Coronary artery (tissue), 2 donors: Measurements from ENCODE around the gene PHACTR4.
A peak's percentile ranks its signal among the peaks of the same experiment; 100 is the strongest.
"Not testable (repeated sequence)": the region's sequence is repeated elsewhere in the genome, so short reads cannot be mapped to it uniquely, and the experiment has no call there.

Source experiments
- DNase-seq: peaks from one replicate; pipeline ENCODE4 v3.0.0-alpha.2; 2017; ENCODE audit warnings: low spot score
- H3K27ac ChIP-seq, 2 donors: fragments of 200-600 bp; sonication (generic); one replicate each; pipeline ENCODE4 v1.5.1; 2016 to 2019
- H3K4me3 ChIP-seq: fragments of 200-600 bp; sonication (generic); 2 replicates; pipeline ENCODE4 v1.5.1; 2016; ENCODE audit warnings: mild to moderate bottlenecking, moderate library complexity
- CTCF ChIP-seq: fragments of 200-600 bp; sonication (generic); IDR thresholded peaks from one replicate; pipeline ENCODE4 v1.5.1; 2019; ENCODE audit warnings: antibody characterized with exemption

PHACTR4 gene

GRCh38 chr1:28354121-28354520 lies 15.4 kb upstream of the PHACTR4 start:
- Histone ChIP-seq H3K27ac (no peak overlapping the region), H3K4me3 (no peak overlapping the region)
- no peak for DNase-seq
- TF ChIP-seq CTCF = no peak

GRCh38 chr1:28358716-28359115 lies 10.8 kb upstream of the PHACTR4 start:
- no peak overlapping the region for H3K4me3 ChIP-seq
- H3K27ac ChIP-seq = no peak overlapping the region
- TF ChIP-seq CTCF = no peak
- DNase-seq = no peak

- no peak overlapping the region for H3K27ac ChIP-seq
- peak; percentile 61 for TF ChIP-seq CTCF
- no peak for DNase-seq
- no peak overlapping the region for H3K4me3 ChIP-seq
These were observed 9.8 kb upstream of the PHACTR4 start for GRCh38 chr1:28359592-28360239.

- no peak for DNase-seq
- H3K27ac ChIP-seq = no peak overlapping the region
These were observed 4.7 kb upstream of the PHACTR4 start for GRCh38 chr1:28364888-28365287.

GRCh38 chr1:28365864-28366263 lies 3.7 kb upstream of the PHACTR4 start:
- no peak overlapping the region for H3K4me3 ChIP-seq
- DNase-seq = no peak
- no peak for TF ChIP-seq CTCF
- H3K27ac ChIP-seq = no peak overlapping the region

More at GRCh38 chr1:28364888-28365287, 4.7 kb upstream of the PHACTR4 start:
- H3K4me3 ChIP-seq = no peak overlapping the region
- TF ChIP-seq CTCF = no peak

GRCh38 chr1:28368608-28369007 lies 932 bp upstream of the PHACTR4 start:
- not testable (repeated sequence) for DNase-seq, H3K4me3 ChIP-seq, H3K27ac ChIP-seq

GRCh38 chr1:28370239-28371009 lies 884 bp downstream of the PHACTR4 start:
- TF ChIP-seq CTCF = no peak
- peak overlapping the region; percentile 90 to 95 for H3K27ac ChIP-seq
- H3K4me3 ChIP-seq = peak overlapping the region; percentile 93
- DNase-seq = no peak
